Dermis microvascular lymphatic vessel endothelial cell (primary cell): ENCODE data around the gene KPNA2. TPM values are rescaled to one million over a fixed set of nuclear protein-coding genes. Genes with fewer than 3 reads are reported as not detected.
"Not testable (repeated sequence)": the region's sequence is repeated elsewhere in the genome, so short reads cannot be mapped to it uniquely, and the experiment has no call there.

Experiments
- DNase-seq, 2 donors: peaks; one replicate each; pipeline versions ENCODE4 v3.0.0 to v3.0.0-alpha.2; 2010; ENCODE audit warnings: low read depth in 2 of 2
- total RNA-seq: library from RNA; depleted of rRNA; stranded (reverse); fragments of >200 nt; gene quantifications from 2 replicates; pipeline ENCODE4 v1.2.1, GENCODE V29; 2014

The KPNA2 gene
- total RNA-seq, 1 donor from 2014 or later: 103 TPM

DNA sequence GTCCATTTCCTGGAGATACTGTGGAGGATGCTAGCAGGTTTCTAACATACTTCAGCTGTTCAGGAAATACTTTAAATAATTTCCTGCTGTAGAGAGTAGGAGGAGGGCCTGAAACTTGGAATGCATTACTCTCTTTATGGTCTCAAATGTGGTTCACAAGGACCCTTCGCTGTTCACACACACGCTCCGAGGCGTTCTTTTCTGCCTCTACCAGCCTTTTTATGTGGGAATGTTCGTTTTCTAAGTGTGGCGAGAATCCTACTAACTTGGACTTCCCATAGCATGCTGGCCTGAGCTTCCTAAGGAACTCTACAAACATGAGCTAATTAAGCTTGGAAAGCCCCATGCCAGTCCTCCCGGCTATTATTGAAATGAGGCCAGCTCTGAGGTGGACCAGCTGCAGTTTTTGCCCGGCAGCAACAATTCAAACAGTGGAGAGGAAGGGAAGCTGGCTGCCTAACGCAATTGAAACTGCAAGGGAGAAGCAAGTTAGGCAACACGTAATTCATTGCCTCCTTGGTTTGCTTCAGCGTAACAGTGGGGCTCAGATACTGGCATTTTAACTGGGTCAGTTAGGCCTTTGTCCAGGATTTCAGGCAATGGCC, 18.9 kb downstream of the KPNA2 start:
- DNase-seq: peak; percentile 63 to 92

DNA sequence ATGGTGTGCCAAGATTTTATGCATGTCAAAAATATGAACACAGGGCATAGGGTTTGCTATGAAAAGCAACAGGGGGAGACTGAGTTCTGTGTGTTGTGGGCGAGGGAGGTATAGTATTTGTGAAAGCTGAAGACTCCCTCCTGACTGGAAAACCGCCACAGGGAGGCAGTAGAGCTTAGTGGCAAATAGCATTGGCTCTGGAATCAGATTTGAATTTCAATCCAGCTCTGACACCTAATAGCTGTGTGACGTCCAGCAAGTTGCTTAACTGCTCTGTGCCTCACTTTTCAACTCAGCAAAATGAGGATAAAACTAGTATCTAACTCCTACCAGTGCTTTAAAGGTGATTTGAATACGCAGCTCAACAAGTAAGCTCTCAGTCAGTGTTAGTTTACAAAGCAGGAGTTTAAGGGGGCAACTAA, 22.0 kb downstream of the KPNA2 start:
- DNase-seq: peak in 1 of 2 donors; percentile 61

DNA sequence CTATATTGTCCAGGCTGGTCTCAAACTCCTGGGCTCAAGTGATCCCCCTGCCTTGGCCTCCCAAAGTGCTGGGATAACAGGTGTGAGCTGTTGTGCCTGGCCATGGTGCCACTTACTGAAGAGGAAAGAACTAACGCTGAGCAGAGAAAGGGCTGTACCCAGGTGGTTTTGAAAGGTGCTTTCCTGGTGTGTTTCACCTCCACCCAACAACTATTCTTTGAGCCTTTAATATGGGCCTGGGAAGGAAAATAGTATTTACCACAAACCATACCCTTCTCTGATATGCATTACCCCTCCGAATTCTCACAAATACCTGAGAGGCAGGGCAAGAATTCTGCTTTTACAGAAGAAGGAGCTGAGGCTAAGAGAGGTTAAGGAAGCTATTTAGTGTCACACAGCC, 24.8 kb downstream of the KPNA2 start:
- DNase-seq: no peak

DNA sequence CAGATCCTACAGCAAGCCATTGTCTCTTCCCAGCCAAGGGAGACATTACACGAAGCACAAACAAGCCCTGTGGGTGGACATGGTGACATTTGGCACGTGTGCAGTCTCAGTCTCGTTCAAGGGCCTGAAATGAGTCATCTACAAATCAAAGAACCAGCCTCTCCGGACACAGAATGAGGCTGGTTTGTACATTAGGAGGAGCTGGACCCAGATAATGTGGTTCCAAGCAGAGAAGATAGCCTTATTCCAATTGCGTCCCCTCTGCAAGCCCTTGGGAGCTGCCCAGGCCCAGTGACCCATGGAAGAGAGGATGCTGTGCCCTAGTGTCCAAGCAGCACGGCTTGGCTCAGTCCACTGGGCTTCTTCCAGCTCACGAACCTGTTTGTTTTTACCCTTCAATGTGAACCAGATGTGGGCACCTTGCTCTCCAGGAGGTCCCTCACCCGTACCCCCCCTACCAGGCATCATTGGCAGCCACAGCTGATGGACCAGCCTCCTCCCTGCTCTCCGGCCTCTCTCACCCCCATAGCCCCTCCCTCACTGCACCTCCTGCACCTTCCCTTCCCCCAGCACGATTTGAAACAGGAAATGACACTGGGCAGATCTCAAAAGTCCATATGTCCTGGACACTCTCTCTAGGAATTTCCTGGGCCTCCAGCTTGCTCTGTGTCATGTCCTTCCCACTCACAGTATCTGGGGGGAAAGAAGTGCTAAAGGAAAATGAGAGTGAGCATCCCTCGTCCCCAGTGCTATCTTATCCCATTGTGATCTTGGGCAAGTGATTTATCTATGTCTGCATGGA, 26.2 kb downstream of the KPNA2 start:
- peak in 1 of 2 donors; percentile 46 for DNase-seq

DNA sequence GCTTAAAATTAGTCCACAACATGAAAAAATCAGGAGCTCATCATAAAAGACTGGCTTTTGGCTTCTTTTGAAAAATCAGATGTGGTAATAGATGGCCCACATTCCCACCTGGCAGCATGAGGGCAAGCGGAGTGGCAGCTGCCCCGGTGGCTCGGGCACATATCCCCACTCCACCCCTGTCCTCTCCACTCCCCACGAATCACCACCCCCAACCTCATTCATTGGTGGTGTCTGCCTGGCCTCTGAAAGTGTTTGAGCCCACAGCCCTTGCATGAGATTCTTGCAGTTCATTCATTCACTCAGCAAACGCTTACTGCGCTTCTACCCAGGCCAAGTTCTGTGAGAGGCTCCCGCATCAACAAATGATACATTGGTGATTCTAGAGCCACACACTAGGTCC, 29.8 kb downstream of the KPNA2 start:
- not testable (repeated sequence) for DNase-seq

DNA sequence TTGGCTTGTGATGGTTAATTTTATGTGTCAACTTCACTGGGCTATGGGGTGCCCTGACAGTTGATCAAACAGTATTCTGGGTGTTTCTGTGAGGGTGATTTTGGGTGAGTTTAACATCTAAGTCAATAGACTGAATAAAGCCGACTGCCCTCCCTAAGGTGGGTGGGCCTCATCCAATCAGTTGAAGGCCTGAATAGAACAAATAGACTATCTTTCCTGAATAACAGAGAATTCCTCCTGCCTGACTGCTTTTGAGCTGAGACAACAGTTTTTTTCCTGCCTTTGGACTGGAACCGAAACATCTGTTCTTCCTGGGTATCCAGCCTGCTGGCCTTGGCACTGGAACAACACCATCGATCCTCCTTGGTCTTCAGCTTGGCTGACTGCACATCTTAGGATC, 33.0 kb downstream of the KPNA2 start:
- not testable (repeated sequence) for DNase-seq

DNA sequence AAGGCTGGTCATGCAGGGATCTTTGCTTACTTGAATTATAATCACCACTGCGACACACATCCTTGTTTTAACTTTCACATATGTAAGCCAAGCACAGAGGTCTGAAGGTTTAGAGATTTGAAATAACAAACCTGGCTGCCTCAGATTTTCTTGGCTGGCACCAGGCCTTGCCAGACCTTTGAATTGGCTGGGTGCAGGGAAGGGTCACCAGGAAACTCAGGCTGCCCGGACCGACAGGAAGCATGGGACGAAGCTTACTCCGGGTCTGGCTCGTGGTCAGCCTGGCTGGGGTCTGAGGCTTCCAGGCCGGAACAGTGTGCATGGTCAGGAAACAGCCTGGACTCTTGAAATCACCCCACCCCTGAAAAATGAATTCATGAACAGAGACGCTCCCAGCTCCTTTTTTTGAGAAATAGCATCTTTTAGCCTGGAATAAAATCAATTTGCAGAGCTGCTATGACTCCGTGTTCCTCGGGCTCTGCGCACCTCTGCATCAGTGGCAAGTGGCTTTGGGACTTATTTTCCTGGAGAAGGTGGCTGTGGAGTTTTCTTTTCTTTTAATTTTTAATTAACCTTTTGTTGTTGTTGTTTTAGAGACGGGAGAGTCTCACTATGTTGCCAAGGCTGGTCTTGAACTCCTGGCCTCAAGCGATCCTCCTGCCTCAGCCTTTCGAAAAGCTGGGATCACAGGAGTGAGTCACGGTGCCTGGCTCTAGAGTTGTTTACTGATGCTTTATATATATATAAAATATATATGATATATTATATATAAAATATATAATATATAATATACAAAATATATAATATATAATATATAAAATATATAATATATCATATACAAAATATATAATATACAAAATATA, 35.3 kb downstream of the KPNA2 start:
- DNase-seq: peak in 1 of 2 donors; percentile 88

DNA sequence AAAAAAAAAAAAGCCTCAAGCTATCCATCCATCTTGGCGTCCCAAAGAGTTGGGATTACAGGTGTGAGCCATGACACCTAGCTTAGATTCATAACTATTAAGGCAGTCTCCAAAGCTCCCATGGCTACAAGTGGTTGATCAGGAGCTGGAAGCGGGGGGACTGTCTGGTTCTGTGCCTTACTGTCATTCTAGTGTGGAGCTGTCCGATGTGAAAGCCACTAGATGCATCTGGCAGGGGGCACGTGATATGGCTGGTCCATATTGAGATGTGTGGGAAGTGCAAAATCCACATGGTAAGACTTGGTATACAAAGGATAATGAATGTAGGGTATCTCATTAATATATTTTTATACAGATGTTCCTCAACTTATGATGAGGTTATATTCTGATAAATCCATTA, 38.7 kb downstream of the KPNA2 start:
- DNase-seq: no peak

DNA sequence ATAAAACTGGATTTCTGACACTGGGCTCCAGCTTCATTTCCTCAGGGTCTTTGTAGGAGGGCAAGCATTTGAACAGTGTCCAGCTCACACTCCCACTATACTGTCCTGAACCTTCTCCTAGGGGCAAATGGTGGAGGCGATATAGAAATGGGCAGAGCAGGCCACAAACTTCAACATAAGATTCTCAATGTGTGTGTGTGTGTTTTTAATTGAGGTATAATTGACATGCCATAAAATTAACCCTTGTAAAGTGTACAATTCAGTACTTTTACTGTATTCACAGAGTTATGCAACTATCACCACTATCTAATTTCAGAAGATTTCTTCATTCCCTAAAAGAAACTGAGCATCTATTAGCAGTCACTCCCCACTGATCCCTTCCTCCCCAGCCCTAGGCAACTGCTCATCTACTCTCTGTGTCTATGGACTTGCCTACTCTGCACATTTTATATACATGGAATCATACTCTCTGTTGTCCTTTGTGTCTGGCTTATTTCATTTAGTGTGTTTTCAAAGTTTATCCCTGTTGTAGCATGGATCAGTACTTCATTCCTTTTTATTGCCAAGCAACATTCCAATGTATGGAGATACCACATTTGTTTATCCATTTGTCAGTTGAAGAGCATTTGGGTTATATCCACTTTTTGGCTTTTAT, 40.5 kb downstream of the KPNA2 start:
- DNase-seq: not testable (repeated sequence)

DNA sequence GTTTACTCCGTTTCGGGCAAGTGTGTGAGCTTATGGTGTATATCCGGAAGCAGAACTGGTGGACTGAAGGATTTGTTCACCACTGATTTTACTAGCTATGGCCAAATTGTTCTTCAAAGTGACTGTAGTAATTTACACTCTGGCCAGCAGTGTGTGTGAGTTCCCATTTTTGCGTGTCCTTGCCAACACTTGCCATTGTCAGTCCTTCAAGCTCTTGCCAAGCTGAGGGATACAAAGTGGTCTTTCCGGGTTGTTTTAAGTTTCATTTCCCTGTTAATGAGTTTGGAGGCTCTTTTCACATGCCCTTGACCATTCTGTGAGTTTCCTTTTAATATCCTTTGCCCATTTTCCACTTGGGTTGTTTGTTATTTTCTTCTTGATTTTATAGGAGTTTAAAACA, 42.0 kb downstream of the KPNA2 start:
- DNase-seq: not testable (repeated sequence)

DNA sequence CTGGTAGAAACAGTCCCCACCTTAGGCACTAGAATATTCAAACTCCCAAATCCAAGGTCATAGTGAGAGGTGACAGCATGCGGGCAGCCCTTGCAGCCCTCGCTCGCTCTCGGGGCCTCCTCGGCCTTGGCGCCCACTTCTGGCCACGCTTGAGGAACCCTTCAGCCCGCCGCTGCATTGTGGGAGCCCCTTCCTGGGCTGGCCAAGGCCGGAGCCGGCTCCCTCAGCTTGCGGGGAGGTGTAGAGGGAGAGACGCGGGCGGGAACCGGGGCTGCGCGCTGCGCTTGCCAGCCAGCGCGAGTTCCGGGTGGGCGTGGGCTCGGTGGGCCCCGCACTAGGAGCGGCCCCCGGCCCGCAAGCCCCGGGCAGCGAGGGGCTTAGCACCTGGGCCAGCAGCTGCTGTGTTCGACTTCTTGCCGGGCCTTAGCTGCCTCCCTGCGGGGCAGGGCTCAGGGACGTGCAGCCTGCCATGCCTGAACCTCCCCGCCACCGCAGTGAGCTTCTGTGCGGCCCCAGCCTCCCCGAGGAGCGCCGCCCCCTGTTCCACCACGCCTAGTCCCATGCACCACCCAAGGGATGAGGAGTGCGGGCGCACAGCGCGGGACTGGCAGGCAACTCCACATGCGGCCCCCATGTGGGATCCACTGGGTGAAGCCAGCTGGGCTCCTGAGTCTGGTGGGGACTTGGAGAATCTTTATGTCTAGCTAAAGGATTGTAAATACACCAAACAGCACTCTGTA, 45.0 kb downstream of the KPNA2 start:
- DNase-seq: no peak

DNA sequence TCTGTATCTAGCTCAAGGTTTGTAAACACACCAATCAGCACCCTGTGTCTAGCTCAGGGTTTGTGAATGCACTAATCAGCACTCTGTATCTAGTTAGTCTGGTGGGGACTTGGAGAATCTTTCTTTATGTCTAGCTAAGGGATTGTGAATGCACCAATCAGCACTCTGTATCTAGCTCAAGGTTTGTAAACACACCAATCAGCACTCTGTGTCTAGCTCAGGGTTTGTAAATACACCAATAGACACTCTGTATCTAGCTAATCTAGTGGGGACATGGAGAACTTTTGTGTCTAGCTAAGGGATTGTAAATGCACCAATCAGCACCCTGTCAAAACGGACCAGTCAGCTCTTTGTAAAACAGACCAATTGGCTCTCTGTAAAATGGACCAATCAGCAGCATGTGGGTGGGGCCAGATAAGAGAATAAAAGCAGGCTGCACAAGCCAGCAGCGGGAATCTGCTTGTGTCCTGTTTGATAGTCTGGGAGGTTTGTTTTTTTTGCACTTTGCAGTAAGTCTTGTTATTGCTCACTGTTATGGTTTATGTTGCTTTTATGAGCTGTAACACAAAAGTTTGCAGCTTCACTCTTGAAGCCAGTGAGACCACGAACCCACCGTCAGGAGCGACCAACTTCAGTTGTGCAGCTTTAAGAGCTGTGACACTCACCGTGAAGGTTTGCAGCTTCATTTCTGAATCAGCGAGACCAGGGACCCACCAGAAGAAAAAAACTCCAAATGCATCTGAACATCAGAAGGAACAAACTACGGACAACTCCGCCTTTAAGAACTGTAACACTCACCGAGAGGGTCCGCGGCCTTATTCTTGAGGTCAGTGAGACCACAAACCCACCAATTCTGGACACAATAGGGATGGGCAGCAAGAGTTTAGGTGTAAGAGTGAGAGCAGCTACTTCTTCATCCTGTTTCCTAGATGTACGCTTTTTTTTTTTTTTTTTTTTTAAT, 46.0 kb downstream of the KPNA2 start:
- DNase-seq: not testable (repeated sequence)

DNA sequence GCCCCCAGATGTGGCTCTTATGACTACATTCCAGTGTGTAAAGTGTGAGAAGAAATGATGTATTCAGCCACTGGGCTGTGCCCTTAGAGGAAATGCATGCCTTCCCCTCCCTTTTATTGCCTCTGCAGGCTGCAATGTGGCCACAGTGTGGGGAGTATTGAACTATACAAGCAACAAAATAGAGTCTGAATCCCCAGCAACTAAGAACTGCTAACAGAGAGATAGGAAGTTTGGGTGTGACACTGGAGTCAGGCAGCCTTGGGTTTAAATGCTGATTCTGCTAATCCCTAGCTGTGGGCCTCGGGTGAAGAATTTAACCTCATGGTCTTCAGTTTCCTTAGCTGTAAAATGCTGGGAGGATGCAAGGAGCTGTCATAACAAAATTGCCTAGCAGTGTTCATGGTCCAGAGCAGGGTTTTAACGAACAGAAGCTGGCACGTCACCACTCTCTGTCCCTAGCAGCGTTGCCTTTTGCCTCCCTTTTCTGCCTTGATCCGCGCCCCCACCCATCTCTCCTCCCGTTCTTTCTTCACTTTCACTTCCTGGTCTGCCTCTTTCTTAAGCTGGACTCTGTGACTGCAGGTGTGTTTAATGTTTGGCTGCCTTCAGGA, 50.3 kb downstream of the KPNA2 start:
- no peak for DNase-seq

DNA sequence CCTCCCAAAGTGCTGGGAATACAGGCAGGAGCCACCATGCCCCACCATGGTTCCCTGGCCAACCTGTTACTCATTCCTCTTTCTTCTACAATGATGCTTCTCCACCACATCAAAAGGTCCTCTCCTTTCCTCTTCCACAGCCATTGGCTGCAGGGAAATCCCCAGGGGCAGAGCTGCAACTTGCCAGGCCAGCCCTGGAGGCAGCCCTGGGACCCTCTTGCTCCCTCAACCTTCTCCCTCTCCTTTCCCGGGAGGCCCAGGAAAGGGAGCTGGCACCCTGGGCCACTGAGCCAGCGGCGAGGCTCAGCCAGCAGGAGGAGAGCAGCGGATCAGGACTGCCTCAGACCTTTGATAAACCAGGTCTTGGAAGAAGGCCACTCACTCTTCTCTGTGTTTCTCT, 51.1 kb downstream of the KPNA2 start:
- not testable (repeated sequence) for DNase-seq

DNA sequence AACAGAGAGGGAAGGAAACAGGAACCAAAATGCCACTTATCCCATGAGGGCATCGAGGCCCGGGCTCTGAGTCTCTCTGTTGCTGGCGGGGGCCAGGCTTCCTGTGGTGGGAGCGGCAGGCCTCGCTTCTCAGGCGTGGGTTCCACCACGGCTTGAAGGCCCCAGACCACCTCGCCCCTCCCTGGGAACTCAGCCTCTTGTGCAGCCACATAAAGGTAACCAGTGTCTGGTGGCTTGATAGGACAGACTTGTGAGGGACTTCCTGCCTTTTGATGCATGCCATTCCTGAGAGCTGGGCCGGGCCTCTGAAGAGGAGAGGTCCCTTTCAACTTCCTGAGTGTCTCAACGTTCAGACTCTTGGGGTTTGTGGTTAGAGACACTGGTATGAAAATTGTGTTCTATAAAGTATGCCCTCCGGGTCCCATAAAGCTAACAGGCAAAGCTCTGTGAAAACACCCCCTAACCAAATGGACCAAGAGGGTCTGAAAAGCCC, 51.6 kb downstream of the KPNA2 start:
- DNase-seq: not testable (repeated sequence)

DNA sequence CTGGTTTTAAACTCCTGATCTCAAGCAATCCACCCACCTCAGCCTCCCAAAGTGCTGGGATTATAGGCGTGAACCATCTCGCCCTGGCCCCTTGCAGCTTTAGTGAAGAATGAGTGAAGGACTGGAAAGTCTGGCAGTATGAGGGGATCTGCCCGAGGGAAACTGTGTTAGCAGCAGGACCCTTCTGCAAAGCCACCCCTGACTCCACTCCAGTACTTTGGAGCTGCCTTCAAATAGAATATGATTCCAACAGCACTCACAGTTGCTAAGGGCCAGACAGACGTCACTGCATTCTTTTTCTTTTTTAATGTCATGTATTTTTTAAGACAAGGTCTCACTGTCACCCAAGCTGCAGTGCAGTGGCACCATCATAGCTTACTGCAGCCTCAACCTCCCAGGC, 52.3 kb downstream of the KPNA2 start:
- no peak for DNase-seq

DNA sequence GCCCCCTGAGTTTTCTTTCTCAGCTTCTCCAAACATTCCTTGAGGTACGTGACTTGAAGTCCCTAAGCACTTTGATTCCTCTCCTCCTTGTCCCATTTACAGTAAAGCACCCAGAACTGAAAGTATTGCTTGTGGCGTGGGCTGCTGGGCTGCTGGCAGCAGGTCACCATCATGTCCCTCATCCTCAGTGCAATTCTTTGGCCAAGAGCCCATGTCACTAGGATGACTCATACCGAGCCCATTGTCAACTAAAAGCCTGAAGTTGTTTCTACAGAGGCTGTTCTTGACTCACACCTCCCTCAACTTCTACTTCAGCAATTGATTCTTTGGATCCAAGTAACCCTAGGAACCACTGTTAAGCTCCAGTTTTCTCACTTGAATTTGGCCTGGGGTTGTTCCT, 54.3 kb downstream of the KPNA2 start:
- DNase-seq: peak; percentile 72 to 80

DNA sequence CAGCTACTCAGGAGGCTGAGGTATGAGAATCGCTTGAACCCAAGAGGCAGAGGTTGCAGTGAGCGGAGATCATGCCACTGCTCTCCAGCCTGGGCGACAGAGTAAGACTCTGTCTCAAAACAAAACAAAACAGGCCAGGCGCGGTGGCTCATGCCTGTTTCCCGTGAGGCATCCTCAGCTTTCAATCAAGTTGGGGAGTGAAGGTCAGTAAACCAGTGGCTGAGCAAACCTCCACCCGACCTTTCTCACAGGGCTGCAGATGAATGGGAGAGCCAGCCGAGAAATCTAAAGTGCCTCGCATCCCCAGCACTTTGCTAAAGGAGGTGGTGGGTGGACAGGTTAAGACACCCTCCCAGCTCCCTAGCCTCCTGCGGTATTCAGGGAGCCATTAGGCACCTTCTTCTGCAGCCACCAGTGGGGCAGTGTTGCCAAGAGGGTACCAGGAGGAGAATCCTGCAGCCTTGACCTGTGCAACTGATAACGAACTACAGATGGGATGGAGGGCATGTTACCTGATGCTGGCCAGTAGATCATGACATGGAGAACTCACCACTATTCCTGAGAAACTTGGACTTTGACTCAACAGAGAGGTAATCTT, 59.0 kb downstream of the KPNA2 start:
- DNase-seq: no peak
